OCI-LY7 (cell line): ENCODE measurements around the gene RAB3D. TPM values are rescaled to one million over a fixed set of nuclear protein-coding genes. Genes with fewer than 3 reads are reported as not detected.

Experiments used
- BruUV-seq: library from RNA; stranded (reverse); fragments of 400-500 nt; replicated peaks from 2 replicates; lab custom pipeline; 2021; lab: Mats Ljungman, UMichigan
- CTCF ChIA-PET: fragments of 300-600 bp; sonication (Branson Sonifier 250); formaldehyde crosslinking; loops from one replicate; lab custom pipeline; 2022; ENCODE audit warnings: antibody characterized with exemption; ENCODE audit not compliant: unreplicated experiment; lab: Charles Lee
- POLR2A ChIA-PET: fragments of 300-600 bp; sonication (Branson Sonifier 250); formaldehyde crosslinking; loops from one replicate; lab custom pipeline; 2022; ENCODE audit warnings: antibody characterized with exemption; lab: Charles Lee
- DNase-seq: peaks from one replicate; pipeline ENCODE4 v3.0.0-alpha.2; 2015; ENCODE audit warnings: low spot score
- H2AFZ ChIP-seq: fragments of 200-600 bp; sonication (generic), shearing (Covaris generic); 2 replicates; pipeline ENCODE4 v1.6.1; 2014; ENCODE audit warnings: mild to moderate bottlenecking, antibody characterized with exemption, low read length, moderate library complexity
- H3K27ac ChIP-seq: fragments of 200-600 bp; sonication (generic); 2 replicates; pipeline ENCODE4 v1.5.1; 2014; ENCODE audit warnings: mixed run types, low read depth, mild to moderate bottlenecking, moderate library complexity, low read length, inconsistent platforms; ENCODE audit not compliant: poor library complexity, severe bottlenecking
- H3K36me3 ChIP-seq: fragments of 200-600 bp; sonication (generic); 2 replicates; pipeline ENCODE4 v1.6.1; 2014; ENCODE audit warnings: mild to moderate bottlenecking, antibody characterized with exemption, low read length, moderate library complexity, mixed read lengths; ENCODE audit not compliant: insufficient read depth
- H3K4me1 ChIP-seq: fragments of 200-600 bp; sonication (generic); 2 replicates; pipeline ENCODE4 v1.5.1; 2014; ENCODE audit warnings: mild to moderate bottlenecking, low read length; ENCODE audit not compliant: insufficient read depth, poor library complexity, severe bottlenecking
- H3K4me2 ChIP-seq: fragments of 200-600 bp; sonication (generic); 2 replicates; pipeline ENCODE4 v1.6.1; 2014; ENCODE audit warnings: mild to moderate bottlenecking, low read length
- H3K4me3 ChIP-seq: fragments of 200-600 bp; sonication (generic); 2 replicates; pipeline ENCODE4 v1.5.1; 2014; ENCODE audit warnings: mild to moderate bottlenecking, low read depth, low read length; ENCODE audit not compliant: poor library complexity, severe bottlenecking
- H3K79me2 ChIP-seq: fragments of 200-600 bp; sonication (generic); 2 replicates; pipeline ENCODE4 v1.6.1; 2016; ENCODE audit warnings: low read depth, mild to moderate bottlenecking, low read length, moderate library complexity, mixed read lengths; ENCODE audit not compliant: insufficient read depth
- H3K9me2 ChIP-seq: fragments of 200-600 bp; sonication (generic); 2 replicates; pipeline ENCODE4 v1.6.1; 2016; ENCODE audit warnings: mild to moderate bottlenecking, low read length, mixed read lengths; ENCODE audit not compliant: insufficient read depth
- H3K9me3 ChIP-seq: fragments of 200-600 bp; sonication (generic); 2 replicates; pipeline ENCODE4 v1.6.1; 2014; ENCODE audit warnings: mild to moderate bottlenecking, mixed run types, low read length, mixed read lengths
- H4K20me1 ChIP-seq: fragments of 200-600 bp; sonication (generic); 2 replicates; pipeline ENCODE4 v1.6.1; 2014; ENCODE audit warnings: mild to moderate bottlenecking, antibody characterized with exemption, low read length, moderate library complexity, mixed read lengths; ENCODE audit not compliant: insufficient read depth
- EZH2phosphoT487 ChIP-seq: fragments of 200-600 bp; sonication (generic); IDR thresholded peaks from 2 replicates; pipeline ENCODE4 v1.6.1; 2018; ENCODE audit warnings: low read depth, borderline replicate concordance, mild to moderate bottlenecking, mixed run types, antibody characterized with exemption, low read length, moderate library complexity, mixed read lengths
- intact Hi-C: fragments of 100-400 bp; cut with micrococcal nuclease; formaldehyde crosslinking; loops from one replicate; pipeline ENCODE4 v1.10.0; 2022; ENCODE audit not compliant: unreplicated experiment
- total RNA-seq, 2 experiments: library from RNA; depleted of rRNA in 1 of 2; stranded (reverse); fragments of >200 nt in 1 of 2; shearing (Covaris generic) in 1 of 2; gene quantifications; 2 replicates each; pipeline ENCODE4 v1.2.3, GENCODE V29; 2014 to 2022
- TF ChIP-seq, protein P1 (sequence below): fragments of 200-600 bp; sonication (generic); conservative IDR thresholded peaks from 2 replicates; pipeline ENCODE4 v1.5.1; 2014; ENCODE audit warnings: mild to moderate bottlenecking, antibody characterized with exemption, low read length, moderate library complexity, mixed read lengths

Gene RAB3D
- total RNA-seq, 2 experiments from 2014 or later: 1.9 to 8.4 TPM

DNA sequence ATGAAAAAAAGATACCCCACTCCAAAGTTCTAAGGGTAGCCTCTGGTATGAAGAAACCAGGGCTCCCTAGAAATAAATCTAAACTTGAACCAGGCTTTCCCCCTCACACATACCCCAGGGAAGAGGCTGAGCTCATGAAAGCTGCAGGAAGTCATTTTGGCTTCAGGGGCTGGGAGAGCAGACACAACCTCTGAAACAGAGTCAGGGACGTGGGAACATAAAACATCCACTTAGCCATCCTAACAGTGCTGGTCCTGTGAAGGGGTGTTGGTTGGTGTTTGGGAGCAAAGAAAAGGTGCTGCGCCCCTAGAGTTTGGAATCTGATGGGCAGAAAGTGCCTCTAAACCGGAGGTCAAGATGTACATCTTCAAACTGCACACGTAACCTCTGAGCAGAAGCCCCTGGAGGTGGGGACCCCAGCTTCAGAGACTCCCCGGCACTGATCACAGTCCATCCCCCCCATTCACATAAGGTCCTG, 15.8 kb downstream of the RAB3D start:
- no peak overlapping the region for H3K27ac ChIP-seq
- peaks cover 14% of the 10 kb centered on the region for H3K4me1 ChIP-seq
- no peaks in the 10 kb centered on the region for H4K20me1 ChIP-seq
- TF ChIP-seq, protein P1, sequence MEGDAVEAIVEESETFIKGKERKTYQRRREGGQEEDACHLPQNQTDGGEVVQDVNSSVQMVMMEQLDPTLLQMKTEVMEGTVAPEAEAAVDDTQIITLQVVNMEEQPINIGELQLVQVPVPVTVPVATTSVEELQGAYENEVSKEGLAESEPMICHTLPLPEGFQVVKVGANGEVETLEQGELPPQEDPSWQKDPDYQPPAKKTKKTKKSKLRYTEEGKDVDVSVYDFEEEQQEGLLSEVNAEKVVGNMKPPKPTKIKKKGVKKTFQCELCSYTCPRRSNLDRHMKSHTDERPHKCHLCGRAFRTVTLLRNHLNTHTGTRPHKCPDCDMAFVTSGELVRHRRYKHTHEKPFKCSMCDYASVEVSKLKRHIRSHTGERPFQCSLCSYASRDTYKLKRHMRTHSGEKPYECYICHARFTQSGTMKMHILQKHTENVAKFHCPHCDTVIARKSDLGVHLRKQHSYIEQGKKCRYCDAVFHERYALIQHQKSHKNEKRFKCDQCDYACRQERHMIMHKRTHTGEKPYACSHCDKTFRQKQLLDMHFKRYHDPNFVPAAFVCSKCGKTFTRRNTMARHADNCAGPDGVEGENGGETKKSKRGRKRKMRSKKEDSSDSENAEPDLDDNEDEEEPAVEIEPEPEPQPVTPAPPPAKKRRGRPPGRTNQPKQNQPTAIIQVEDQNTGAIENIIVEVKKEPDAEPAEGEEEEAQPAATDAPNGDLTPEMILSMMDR: no peak
- no peak for TF ChIP-seq EZH2phosphoT487
- CTCF ChIA-PET: interaction anchor here (0.7 kb wide), 1 partner anchor 16 kb away, joined by 3 read pairs; the partner anchor contains the start of gene RAB3D
- no peak overlapping the region for H3K4me3 ChIP-seq
- H3K9me2 ChIP-seq: no peaks in the 10 kb centered on the region
- no peaks in the 10 kb centered on the region for H3K79me2 ChIP-seq
- BruUV-seq: no TSS peak
- POLR2A ChIA-PET: interaction anchor here (0.6 kb wide), 3 partner anchors 45 to 559 kb away, joined by 3 read pairs; no protein-coding TSS in a partner anchor
- H3K36me3 ChIP-seq: no peaks in the 10 kb centered on the region
- intact Hi-C loops: no loop called here
- 0 out of 2 replicates have a peak overlapping the region, but pooled peaks have one; percentile 4 for H3K4me2 ChIP-seq
- no peak for DNase-seq
- H3K9me3 ChIP-seq: no peaks in the 10 kb centered on the region
- no peak overlapping the region for H2AFZ ChIP-seq

DNA sequence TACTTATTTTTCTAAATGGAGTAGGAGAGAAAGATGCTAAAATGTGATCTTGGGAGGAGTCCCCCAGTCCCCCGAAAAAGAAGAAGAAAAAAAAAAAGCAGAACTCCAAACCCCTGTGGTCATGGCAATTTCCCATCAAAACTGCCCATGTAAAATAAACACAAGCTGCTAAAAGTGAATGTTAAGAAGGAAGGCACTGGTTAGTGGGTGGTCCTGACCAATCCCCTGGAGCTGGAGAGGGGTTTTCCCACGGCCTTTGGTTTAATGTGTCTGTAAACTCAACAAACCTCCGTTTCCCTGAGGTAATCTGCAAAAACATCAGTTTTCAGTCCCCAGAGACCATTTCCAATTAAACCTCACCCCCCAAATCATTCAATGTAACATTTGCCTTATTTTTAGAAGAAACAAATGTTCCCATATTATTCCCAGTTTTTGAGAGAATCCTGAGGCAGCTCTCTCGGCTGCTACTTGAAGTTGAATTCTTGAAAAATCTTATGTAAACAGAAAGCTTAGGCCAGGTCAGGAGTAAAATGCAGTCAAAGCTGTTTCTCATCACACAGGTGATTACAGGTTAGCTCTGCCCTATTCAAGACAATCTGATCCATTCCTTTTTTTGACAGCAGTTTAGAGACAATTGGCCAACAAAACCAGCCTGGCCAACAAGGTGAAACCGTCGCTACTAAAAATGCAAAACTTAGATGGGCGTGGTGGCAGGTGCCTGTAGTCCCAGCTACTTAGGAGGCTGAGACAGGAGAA, 17.0 kb downstream of the RAB3D start:
- Histone ChIP-seq H3K9me2 (no peaks in the 10 kb centered on the region), H2AFZ (no peak overlapping the region), H3K4me1 (peaks cover 14% of the 10 kb centered on the region), H3K36me3 (no peaks in the 10 kb centered on the region), H3K4me2 (no peak overlapping the region), H4K20me1 (no peaks in the 10 kb centered on the region), H3K79me2 (no peaks in the 10 kb centered on the region), H3K4me3 (no peak overlapping the region), H3K27ac (no peak overlapping the region), H3K9me3 (no peaks in the 10 kb centered on the region)
- TF ChIP-seq, protein P1: no peak
- no peak for TF ChIP-seq EZH2phosphoT487
- intact Hi-C loops: no loop called here
- CTCF ChIA-PET: interaction anchor here (0.6 kb wide), 1 partner anchor 21 kb away, joined by 3 read pairs; no protein-coding TSS in a partner anchor
- no peak for DNase-seq
- TSS peak; percentile 56 for BruUV-seq
- POLR2A ChIA-PET: interaction anchor here (0.7 to 1.1 kb wide), 4 partner anchors 14 to 66 kb away, joined by 3 to 6 read pairs (median 4); partner anchors contain the start of gene RAB3D
